BLaER1 treated with 17β-estradiol and CSF1 and Interleukin-3, amounts not matched to agents 10 nM and 100 nM (cell line): ENCODE data around the gene LCE3A.
"Not testable (repeated sequence)": the region's sequence is repeated elsewhere in the genome, so short reads cannot be mapped to it uniquely, and the experiment has no call there.

Experiments used
- H3K27ac ChIP-seq, 11 experiments: shearing (Covaris generic); formaldehyde crosslinking; 2 replicates each; pipeline ENCODE4 v1.8.1; 2022
- H3K27me3 ChIP-seq, 11 experiments: shearing (Covaris generic); formaldehyde crosslinking; 2 replicates each; pipeline ENCODE4 v1.8.1; 2022
- H3K36me3 ChIP-seq, 11 experiments: shearing (Covaris generic); formaldehyde crosslinking; 2 replicates each; pipeline ENCODE4 v1.8.1; 2022
- H3K4me1 ChIP-seq, 10 experiments: shearing (Covaris generic); formaldehyde crosslinking; 2 replicates each; pipeline ENCODE4 v1.8.1; 2022
- H3K4me2 ChIP-seq, 11 experiments: shearing (Covaris generic); formaldehyde crosslinking; 2 replicates each; pipeline ENCODE4 v1.8.1; 2022
- H3K4me3 ChIP-seq, 10 experiments: shearing (Covaris generic); formaldehyde crosslinking; 2 replicates each; pipeline ENCODE4 v1.8.1; 2022
- H3K9ac ChIP-seq, 11 experiments: shearing (Covaris generic); formaldehyde crosslinking; 2 replicates each; pipeline ENCODE4 v1.8.1; 2022
- H3K9me3 ChIP-seq, 11 experiments: shearing (Covaris generic); formaldehyde crosslinking; replicated peaks in 1 of 11; 2 replicates each; pipeline ENCODE4 v1.8.1; 2022
- H4K20me1 ChIP-seq, 11 experiments: shearing (Covaris generic); formaldehyde crosslinking; 2 replicates each; pipeline ENCODE4 v1.8.1; 2022
- Cebpa-rat ChIP-seq, 11 experiments: shearing (Covaris generic); IDR thresholded peaks; 2 replicates each; pipeline ENCODE4 v1.8.1; 2022

Gene LCE3A

GRCh38 chr1:152622803-152623202, at the start of gene LCE3A:
LCE3A (minus strand) TSS chr1:152623103; CDS start chr1:152623103, 0 bp downstream.
- 0 out of 22 replicates have a peak, but pooled peaks cover 0 to 8% (median 0%) of the 10 kb centered on the region in 11 experiments for H3K36me3 ChIP-seq
- no peak for TF ChIP-seq Cebpa-rat (IDR thresholded peaks at IDR 0.05)
- H3K4me3 ChIP-seq: peak within 1 kb of the TSS in 1 of 10 experiments; percentile 24; a peak in 1 of 20 replicates
- H3K9ac ChIP-seq: peak within 1 kb of the TSS in 1 of 11 experiments; percentile 28; a peak in 1 of 22 replicates
- no peaks in the 10 kb centered on the region for H3K27me3 ChIP-seq
- peaks cover 25 to 37% (median 32%) of the 10 kb centered on the region in 11 experiments for H3K9me3 ChIP-seq
- peaks cover 17 to 29% (median 24%) of the 10 kb centered on the region in 10 experiments for H3K4me1 ChIP-seq
- no peaks in the 10 kb centered on the region for H4K20me1 ChIP-seq
- H3K4me2 ChIP-seq: peak within 1 kb of the TSS; percentile 35 to 72 (median 57)
- peak within 1 kb of the TSS in 9 of 11 experiments; percentile 2 to 59 (median 35); a peak in 13 of 22 replicates for H3K27ac ChIP-seq

GRCh38 chr1:152667648-152668047, 44.7 kb upstream of the LCE3A start:
- Histone ChIP-seq H3K9me3 (peaks cover 0 to 4% (median 0%) of the 10 kb centered on the region in 11 experiments; a peak in 1 of 22 replicates), H3K4me3 (no peak overlapping the region), H3K36me3 (no peaks in the 10 kb centered on the region), H4K20me1 (no peaks in the 10 kb centered on the region), H3K9ac (no peak overlapping the region), H3K4me2 (no peak overlapping the region), H3K27ac (no peak overlapping the region), H3K4me1 (no peaks in the 10 kb centered on the region), H3K27me3 (no peaks in the 10 kb centered on the region)
- TF ChIP-seq Cebpa-rat (IDR thresholded peaks at IDR 0.05): no peak

- not testable (repeated sequence) for H3K4me3 ChIP-seq, H3K4me1 ChIP-seq, H3K27ac ChIP-seq, H4K20me1 ChIP-seq, H3K9me3 ChIP-seq, H3K9ac ChIP-seq, H3K4me2 ChIP-seq, H3K27me3 ChIP-seq, H3K36me3 ChIP-seq
Observed at GRCh38 chr1:152666171-152666570, 43.3 kb upstream of the LCE3A start.

GRCh38 chr1:152663098-152663497, 40.2 kb upstream of the LCE3A start, which contains the start of gene LCE2D:
LCE2D (plus strand) TSS chr1:152663380; CDS start chr1:152664106, 726 bp downstream.
- H3K27me3 ChIP-seq: no peaks in the 10 kb centered on the region
- H3K27ac ChIP-seq: no peak within 1 kb of the TSS
- H3K4me2 ChIP-seq: no peak within 1 kb of the TSS
- H4K20me1 ChIP-seq: no peaks in the 10 kb centered on the region
- H3K36me3 ChIP-seq: no peaks in the 10 kb centered on the region
- H3K9ac ChIP-seq: no peak within 1 kb of the TSS
- H3K4me1 ChIP-seq: no peaks in the 10 kb centered on the region
- H3K9me3 ChIP-seq: peaks cover 0 to 4% (median 0%) of the 10 kb centered on the region in 11 experiments; a peak in 1 of 22 replicates
- no peak for TF ChIP-seq Cebpa-rat (IDR thresholded peaks at IDR 0.05)
- H3K4me3 ChIP-seq: no peak within 1 kb of the TSS

- Histone ChIP-seq H4K20me1 (no peaks in the 10 kb centered on the region), H3K27me3 (no peaks in the 10 kb centered on the region), H3K36me3 (no peaks in the 10 kb centered on the region), H3K4me3 (no peak overlapping the region), H3K4me1 (no peaks in the 10 kb centered on the region), H3K4me2 (no peak overlapping the region), H3K9me3 (no peaks in the 10 kb centered on the region), H3K27ac (no peak overlapping the region), H3K9ac (no peak overlapping the region)
- no peak for TF ChIP-seq Cebpa-rat (IDR thresholded peaks at IDR 0.05)
Observed at GRCh38 chr1:152658649-152659048, 35.7 kb upstream of the LCE3A start.

- TF ChIP-seq Cebpa-rat (IDR thresholded peaks at IDR 0.05): no peak
- H3K9ac ChIP-seq: no peak overlapping the region
- H3K9me3 ChIP-seq: no peaks in the 10 kb centered on the region
- no peaks in the 10 kb centered on the region for H3K36me3 ChIP-seq
- no peak overlapping the region for H3K4me3 ChIP-seq
- no peak overlapping the region for H3K27ac ChIP-seq
- no peaks in the 10 kb centered on the region for H4K20me1 ChIP-seq
- no peaks in the 10 kb centered on the region for H3K4me1 ChIP-seq
- no peaks in the 10 kb centered on the region for H3K27me3 ChIP-seq
- no peak overlapping the region for H3K4me2 ChIP-seq
Observed at GRCh38 chr1:152657677-152658076, 34.8 kb upstream of the LCE3A start.

- no peaks in the 10 kb centered on the region for H3K36me3 ChIP-seq
- no peak for TF ChIP-seq Cebpa-rat (IDR thresholded peaks at IDR 0.05)
- no peak overlapping the region for H3K4me3 ChIP-seq
- H3K4me1 ChIP-seq: no peaks in the 10 kb centered on the region
- no peaks in the 10 kb centered on the region for H3K27me3 ChIP-seq
- no peaks in the 10 kb centered on the region for H4K20me1 ChIP-seq
- H3K27ac ChIP-seq: no peak overlapping the region
- H3K9ac ChIP-seq: no peak overlapping the region
- H3K9me3 ChIP-seq: no peaks in the 10 kb centered on the region
- no peak overlapping the region for H3K4me2 ChIP-seq
Observed at GRCh38 chr1:152656459-152656858, 33.6 kb upstream of the LCE3A start.

GRCh38 chr1:152654110-152654509, 31.2 kb upstream of the LCE3A start:
- Histone ChIP-seq H3K4me2 (no peak overlapping the region), H3K9ac (no peak overlapping the region), H3K27ac (no peak overlapping the region), H3K27me3 (no peaks in the 10 kb centered on the region), H3K4me1 (no peaks in the 10 kb centered on the region), H3K36me3 (no peaks in the 10 kb centered on the region), H3K9me3 (no peaks in the 10 kb centered on the region), H3K4me3 (no peak overlapping the region), H4K20me1 (no peaks in the 10 kb centered on the region)
- no peak for TF ChIP-seq Cebpa-rat (IDR thresholded peaks at IDR 0.05)

- Histone ChIP-seq H3K4me2 (no peak overlapping the region), H3K27ac (no peak overlapping the region), H3K9ac (no peak overlapping the region), H3K9me3 (no peaks in the 10 kb centered on the region), H3K4me1 (no peaks in the 10 kb centered on the region; a peak in 1 of 20 replicates), H4K20me1 (no peaks in the 10 kb centered on the region), H3K36me3 (no peaks in the 10 kb centered on the region), H3K4me3 (no peak overlapping the region), H3K27me3 (no peaks in the 10 kb centered on the region)
- no peak for TF ChIP-seq Cebpa-rat (IDR thresholded peaks at IDR 0.05)
Observed at GRCh38 chr1:152646656-152647055, 23.8 kb upstream of the LCE3A start.

GRCh38 chr1:152645146-152645545, 22.2 kb upstream of the LCE3A start:
- Histone ChIP-seq H3K4me2 (peak overlapping the region in 2 of 11 experiments; percentile 10 to 20; a peak in 1 of 22 replicates), H3K36me3 (no peaks in the 10 kb centered on the region), H3K27me3 (no peaks in the 10 kb centered on the region), H3K9ac (no peak overlapping the region), H4K20me1 (no peaks in the 10 kb centered on the region), H3K4me3 (no peak overlapping the region), H3K9me3 (no peaks in the 10 kb centered on the region), H3K27ac (no peak overlapping the region), H3K4me1 (no peaks in the 10 kb centered on the region; a peak in 1 of 20 replicates)
- no peak for TF ChIP-seq Cebpa-rat (IDR thresholded peaks at IDR 0.05)
